ENCODE data around the gene LIMK1. TPM values are rescaled to one million over a fixed set of nuclear protein-coding genes. Genes with fewer than 3 reads are reported as not detected.

LIMK1 gene
- total and polyA plus RNA-seq, 2 of the 4 experiments (the other 2 are of a cell fraction): 25.8 to 48.0 TPM

DNA sequence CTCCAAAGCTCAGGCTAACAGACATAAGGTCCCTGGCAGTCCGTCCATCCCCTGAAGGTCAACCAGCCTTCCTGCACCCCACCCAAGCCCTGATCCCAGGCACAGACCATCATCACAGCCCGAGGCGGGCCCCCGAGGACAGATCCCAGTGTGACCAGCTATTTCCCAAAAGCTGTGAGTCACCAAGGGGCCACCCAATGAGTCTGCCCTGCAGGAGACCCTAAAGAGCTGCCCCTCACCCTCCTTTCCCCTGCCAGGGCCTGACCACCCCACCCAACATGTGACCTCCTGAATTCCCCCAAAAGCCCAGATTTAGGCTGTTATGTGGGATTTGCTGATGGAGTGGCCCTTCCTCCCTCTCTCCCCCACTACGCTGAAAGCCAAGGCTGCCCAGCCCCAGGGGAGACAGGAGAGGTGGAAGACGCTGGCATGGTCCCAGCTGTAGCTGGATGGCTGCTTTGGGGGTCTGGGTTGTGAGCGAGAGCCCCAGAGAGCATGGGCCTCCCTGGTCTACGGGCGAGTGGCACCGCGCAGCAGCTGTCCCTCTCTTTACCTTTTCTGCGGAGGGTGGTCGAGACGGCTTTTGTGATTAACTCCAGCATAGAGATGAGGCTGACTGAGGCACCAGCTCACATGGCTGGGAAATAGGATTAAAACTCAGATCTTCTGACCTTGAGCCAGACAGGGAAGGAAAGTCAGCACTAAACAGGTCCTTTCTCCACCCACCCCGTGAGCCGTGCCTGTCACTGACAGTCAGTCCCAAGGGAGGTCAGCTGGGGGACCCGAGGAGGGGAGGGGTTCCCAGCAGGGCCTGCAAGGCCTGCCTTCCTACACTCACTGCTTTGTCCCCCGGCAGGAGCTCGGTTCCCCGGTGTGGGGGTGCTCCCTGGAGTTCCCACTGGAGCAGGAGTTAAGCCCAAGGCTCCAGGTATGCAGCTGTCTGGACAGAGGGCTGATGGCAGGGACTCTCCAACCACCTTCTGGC is 38.9 kb upstream of the LIMK1 start:
- ChIA-PET CTCF (no interaction called here), POLR2A (ENCODE audit: unreplicated experiment) (no interaction called here)
- Histone ChIP-seq H3K4me1 (ENCODE audit: control insufficient read depth, insufficient read depth, low read length) (peaks cover 4% of the 10 kb centered on the region; the same call in 1 of the 2 replicates), H2BK5ac (ENCODE audit: low read depth, low read length, poor library complexity, severe bottlenecking) (no peak overlapping the region), H4K20me1 (ENCODE audit: insufficient read depth, low read length) (no peaks in the 10 kb centered on the region), H3K9me3 (ENCODE audit: control insufficient read depth, insufficient read depth, low read length) (no peaks in the 10 kb centered on the region), H4K91ac (ENCODE audit: insufficient read depth, low read depth, low read length) (no peak overlapping the region), H3K79me1 (ENCODE audit: low read depth in 1 of 2, low read length in 2 of 2) (no peaks in the 10 kb centered on the region), H3K36me3 (ENCODE audit: control insufficient read depth, insufficient read depth, low read length) (0 out of 2 replicates have a peak, but pooled peaks cover 2% of the 10 kb centered on the region), H3K9me1 (ENCODE audit: insufficient read depth, low read length) (no peaks in the 10 kb centered on the region), H2AK9ac (replicated peaks; ENCODE audit: low read depth, low read length, poor library complexity) (no peak overlapping the region), H4K5ac (ENCODE audit: low read depth, low read length) (no peak overlapping the region), H2BK15ac (ENCODE audit: low read depth, low read length) (no peak overlapping the region), H2AFZ (replicated peaks; ENCODE audit: low read length, poor library complexity) (peak overlapping the region; percentile 43), H3K18ac (ENCODE audit: low read depth, low read length) (no peak overlapping the region), H3K4ac (ENCODE audit: low read depth, low read length) (no peak overlapping the region; the same call in 1 of the 2 replicates), H3K27ac (ENCODE audit: insufficient read depth, low read length) (no peak overlapping the region), H2BK120ac (ENCODE audit: low read depth, low read length) (no peak overlapping the region), H3K56ac (ENCODE audit: extremely low read depth, insufficient read depth, low read length) (no peak overlapping the region), H3K27me3 (ENCODE audit: control insufficient read depth, insufficient read depth, low read length) (no peaks in the 10 kb centered on the region), H4K8ac (ENCODE audit: low read depth in 2 of 2, low read length in 2 of 2) (no peak overlapping the region), H3K4me2 (ENCODE audit: low read depth, low read length) (no peak overlapping the region), H3K4me3 (ENCODE audit: insufficient read depth, low read depth, low read length) (no peak overlapping the region), H3K14ac (replicated peaks; ENCODE audit: low read depth, low read length) (no peak overlapping the region), H2BK20ac (ENCODE audit: low read depth, low read length) (no peak overlapping the region), H3K9ac (ENCODE audit: low read depth, low read length) (no peak overlapping the region), H3K23ac (ENCODE audit: low read depth, low read length) (no peak overlapping the region), H2AK5ac (ENCODE audit: low read depth, low read length) (no peak overlapping the region; the same call in 1 of the 2 replicates)
- intact Hi-C loops (cut with micrococcal nuclease) (no loop called here), dilution Hi-C loops (cut with HindIII; ENCODE audit: low sequenced_read_pairs, unreplicated experiment) (no loop called here), in situ Hi-C loops (cut with MboI; ENCODE audit: low sequenced_read_pairs) (no loop called here)
- TF ChIP-seq CEBPB (IDR thresholded peaks at IDR 0.05; ENCODE audit: low read depth, low read length): no peak
- TF ChIP-seq RFX5 (IDR thresholded peaks at IDR 0.05; ENCODE audit: low read depth, low read length): no peak
- no peak for TF ChIP-seq CHD1 (IDR thresholded peaks at IDR 0.05; ENCODE audit: low read depth, low read length)
- no peak for TF ChIP-seq BHLHE40 (IDR thresholded peaks at IDR 0.05; ENCODE audit: low read depth, low read length)
- no peak for TF ChIP-seq RCOR1 (IDR thresholded peaks at IDR 0.05; ENCODE audit: insufficient replicate concordance, low read length)
- TF ChIP-seq POLR2A (IDR thresholded peaks at IDR 0.05; ENCODE audit: low read depth, low read length): no peak
- no peak for TF ChIP-seq SMC3 (IDR thresholded peaks at IDR 0.05; ENCODE audit: low read depth, low read length)
- TF ChIP-seq MXI1 (IDR thresholded peaks at IDR 0.05; ENCODE audit: borderline replicate concordance, low read depth, low read length): no peak
- TF ChIP-seq, protein P1, sequence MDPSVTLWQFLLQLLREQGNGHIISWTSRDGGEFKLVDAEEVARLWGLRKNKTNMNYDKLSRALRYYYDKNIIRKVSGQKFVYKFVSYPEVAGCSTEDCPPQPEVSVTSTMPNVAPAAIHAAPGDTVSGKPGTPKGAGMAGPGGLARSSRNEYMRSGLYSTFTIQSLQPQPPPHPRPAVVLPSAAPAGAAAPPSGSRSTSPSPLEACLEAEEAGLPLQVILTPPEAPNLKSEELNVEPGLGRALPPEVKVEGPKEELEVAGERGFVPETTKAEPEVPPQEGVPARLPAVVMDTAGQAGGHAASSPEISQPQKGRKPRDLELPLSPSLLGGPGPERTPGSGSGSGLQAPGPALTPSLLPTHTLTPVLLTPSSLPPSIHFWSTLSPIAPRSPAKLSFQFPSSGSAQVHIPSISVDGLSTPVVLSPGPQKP (IDR thresholded peaks at IDR 0.05; ENCODE audit: borderline replicate concordance, low read depth, low read length): no peak
- no peak for ATAC-seq (ENCODE audit: low read depth)
- BruUV-seq (replicated peaks): no TSS peak
- WGBS, 2 experiments (ENCODE audit: extremely low coverage in 2 of 2, insufficient read length in 1 of 2): 71% methylated on average over 7 of the region's 20 CpGs; no CpG with 5 or more reads in 1 of the 2 experiments
- no peak for DNase-seq

Measured in IMR-90 (cell line).